ENCODE results near the gene CCNQ.

The CCNQ gene

DNA sequence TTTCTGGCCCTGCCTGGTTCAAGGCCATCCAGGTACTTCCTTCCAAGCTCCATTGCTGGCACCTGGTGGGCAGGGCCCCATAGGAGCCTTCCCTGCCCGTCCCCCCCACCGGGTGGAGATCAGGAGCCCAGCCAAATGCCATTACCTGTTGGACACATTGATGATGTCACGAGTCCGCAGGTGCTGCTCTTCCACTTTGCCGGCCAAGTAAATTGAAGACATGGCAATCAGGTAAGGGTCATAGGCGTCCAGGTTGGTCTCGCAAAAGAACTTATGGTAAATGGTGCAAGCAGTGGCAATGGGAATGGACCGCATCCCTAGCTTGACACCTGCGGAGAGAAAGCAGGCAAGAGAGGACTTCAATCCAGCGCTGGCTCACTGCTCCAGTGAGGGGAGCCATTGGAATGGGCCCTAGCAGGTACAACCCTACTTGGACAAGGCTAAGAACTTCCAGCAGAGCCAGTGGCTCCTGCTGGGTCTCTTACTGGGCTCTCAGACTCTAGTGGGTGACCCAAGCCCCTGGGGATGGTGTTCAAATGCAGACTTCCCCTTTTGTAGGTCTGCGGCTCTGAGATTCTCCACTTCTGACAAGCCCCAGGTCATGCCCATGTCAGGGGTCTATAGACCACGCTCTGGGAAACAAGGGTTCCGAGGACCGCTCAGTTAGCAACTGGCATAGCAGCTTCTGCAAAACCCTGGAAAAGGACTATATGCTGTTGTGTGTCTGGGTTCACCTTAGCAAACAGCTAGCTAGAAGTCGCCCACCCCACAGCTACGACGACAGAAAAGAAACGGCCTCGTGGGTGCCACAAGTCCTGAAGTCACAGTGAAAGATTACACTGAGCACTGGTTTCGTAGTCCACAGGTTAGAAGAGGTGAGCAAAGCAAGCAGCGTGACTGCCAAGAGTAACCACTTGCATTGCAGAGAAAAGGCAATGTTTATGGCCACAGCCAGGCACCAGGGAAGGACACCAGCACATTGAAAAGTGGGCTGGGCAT, 2.8 kb downstream of the CCNQ start:
- DNase-seq: no peak

DNA sequence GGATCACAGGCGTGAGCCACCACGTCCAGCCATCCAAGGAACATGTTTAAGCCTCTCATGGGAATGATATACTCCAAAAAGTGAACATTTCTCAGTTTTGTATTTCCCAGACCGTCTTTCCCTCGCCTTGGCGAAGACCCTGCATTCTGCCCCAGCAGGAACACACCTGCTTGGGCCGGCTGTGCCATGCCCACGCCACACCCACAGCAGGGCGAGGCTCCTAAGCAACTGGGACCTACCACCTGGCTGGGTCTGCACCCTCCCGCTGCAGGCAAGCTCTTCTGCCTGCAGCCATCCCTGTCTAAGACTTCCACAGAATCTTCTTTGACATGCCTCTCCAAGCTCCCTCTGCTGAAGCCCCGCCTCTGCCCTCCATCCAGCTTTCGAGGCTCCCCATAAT, 3.6 kb downstream of the CCNQ start:
- no peak for DNase-seq

DNA sequence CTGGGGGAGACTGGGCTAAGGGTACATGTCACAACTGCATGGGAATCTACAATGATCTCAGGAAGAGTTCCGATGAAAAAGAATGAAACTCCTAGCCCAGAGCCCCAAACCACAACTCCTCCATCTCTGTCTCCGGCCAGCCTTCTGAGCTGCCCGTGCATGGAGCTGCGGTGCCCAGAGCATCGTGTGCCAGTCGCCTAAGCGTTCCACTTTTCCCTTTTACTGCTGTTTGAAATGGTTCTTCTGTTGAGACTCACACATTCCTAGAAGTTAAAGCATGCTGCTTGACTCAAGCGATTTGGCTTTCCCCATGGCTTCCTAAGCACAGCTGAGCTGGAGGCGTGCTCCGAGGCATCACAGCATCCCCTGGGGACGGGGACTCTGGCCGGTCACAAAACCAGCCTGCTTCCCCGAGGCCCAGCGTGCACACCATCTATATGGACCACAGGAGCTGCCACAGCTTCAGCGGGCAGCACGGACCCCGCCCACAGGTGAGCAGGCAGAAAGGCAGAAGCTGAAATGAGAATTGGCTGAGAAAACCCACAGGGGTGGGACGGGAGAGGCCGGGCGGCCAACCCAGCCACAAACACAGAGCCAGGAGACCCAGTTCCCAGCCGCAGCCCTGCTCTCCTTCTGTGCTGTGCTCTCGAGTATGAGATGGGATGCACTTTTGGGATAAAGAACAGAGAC, 5.0 kb downstream of the CCNQ start:
- DNase-seq: no peak

DNA sequence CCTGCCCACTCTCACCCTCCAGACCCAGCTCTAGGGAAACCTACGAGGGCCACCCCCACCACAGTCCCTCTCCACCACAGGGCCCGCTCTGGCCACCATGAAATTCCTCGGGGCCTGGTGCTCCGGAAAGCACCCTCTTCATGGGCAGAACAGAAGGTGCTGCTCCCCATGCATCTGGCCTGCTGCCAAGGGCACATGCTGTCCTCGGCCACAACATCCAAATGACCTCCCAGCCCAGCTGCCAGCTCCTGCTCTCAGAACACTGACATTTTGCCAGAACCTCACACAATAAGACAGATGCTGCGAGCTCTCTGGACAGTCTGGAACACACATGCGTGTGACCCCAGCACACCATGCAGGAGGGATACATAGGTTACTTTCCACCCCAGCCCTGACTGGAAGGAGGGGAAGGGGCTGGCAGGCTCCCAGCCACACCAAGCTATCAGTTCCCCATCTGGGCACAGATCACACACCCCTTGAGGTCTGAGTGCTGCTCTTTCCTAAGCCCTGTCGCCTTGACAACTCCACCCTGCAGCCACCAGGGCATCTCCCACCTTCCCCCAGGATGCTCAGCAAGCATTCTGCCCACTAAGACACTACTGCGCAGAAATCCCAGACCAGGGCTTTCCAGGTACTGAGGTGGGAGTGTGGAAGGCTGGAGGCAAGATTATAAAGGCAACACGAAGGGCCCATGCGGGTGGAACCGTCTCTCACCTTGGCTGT, 5.8 kb downstream of the CCNQ start:
- no peak for DNase-seq

DNA sequence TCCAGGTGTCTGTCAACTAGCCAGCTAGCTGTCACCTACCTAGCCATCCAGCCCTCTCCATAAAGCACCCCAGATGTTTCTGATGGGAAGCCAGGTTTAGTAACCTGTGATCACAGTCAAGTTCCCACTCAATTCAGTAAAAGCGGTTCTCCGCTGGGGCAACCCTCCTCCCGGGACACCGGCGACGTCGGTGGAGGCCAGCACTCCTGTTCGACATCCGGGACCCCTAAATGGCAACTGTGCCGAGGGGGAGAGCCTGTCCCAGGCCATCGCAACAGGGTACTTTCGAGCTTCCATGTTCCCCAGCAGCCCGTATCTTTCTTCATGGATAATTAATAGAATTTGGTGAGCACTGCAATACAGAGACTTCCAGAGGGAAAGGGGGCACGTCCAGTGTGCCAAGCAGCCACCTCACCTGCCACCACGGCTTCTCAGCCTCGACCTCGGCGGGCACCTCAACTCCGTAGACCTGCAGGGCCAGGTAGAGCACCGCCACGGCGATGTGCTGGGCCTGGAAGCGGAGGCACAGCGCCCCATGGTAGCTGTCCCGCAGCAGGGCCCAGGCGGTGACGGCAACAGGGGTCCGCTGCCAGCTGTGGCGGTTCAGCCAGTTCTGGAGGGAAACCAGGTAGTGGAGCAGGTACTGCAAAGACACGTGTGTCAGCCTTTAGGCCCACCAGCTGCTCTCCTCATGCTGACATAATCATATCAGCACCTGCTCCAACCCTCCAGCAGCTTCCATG, 6.7 kb downstream of the CCNQ start:
- DNase-seq: no peak

DNA sequence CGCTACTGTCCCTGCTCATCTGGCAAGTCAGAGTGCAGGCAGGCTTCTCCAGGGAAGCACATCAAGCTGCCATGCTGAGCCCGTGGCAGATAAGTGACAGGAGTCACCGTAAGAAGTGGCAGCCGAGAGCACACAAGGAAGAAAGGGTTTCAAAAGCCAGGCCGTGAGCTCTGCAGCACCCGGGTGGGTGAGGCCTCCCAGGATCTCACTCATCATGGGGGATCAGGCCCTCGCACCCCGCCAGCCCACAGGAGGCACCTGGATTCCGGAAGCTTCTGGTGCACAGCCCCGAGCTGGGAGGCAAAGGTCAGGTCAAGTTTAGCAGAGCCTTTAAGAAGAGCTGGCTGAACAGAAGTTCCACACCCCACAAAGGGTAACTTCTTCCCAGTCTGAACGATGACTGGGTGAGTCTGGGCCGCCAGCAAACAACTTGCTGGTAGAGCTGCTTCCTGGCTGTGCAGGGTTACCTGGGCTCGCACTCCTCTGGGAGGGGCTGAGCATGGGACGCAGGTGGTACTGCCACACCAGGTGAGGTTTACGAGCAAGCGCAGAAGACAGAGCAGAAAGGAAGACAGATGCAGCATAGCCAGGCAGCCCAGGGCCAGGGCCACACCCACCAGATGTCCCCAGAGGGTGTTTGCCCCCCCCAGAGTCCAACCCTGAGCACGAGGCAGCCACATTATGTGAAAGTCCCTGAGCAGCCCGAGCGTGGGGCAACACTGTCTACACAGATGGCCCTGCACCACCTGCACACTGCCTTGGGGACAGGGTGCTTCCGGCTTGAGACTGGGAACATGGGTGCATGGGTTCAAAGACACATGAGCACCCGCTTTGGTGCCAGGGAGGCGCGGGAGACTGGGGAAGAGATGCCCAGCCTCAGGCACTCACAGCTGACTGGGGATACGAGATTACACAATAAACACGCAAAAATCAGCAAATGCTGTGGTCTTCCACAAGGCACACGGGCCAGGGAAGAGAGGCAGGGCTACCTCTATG, 7.7 kb downstream of the CCNQ start:
- no peak for DNase-seq

DNA sequence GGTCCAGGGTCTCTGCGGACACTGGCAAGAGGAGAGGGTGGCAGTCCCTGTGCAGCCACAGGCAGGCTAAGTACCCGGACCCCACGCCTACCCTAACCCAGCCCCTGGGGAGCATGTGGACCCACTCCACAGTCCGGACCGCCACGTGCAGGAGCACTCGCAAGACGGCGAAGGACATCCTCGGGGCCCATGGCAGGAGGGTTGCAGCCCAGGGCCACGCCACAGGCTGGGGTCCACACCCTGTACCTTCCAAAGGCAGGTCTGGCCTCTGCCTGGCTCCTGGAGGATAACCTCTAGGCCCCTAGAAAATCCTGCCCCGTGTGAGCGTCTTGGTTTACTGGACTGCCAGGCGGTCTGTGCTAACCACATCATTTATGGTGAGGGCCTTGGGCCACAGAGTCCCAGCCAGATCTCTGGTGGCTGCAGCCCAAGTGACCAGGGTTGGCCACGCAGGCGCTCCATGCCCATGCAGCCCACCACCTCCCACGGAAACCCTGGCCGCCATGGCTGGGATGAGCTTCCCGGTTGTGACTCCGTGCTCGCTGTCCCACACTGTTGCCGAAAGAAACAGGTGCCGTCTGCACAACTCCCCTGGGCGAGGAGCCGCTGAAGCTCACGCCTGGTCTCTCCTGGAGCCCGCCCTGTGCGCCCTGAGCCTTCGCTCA, 10.0 kb downstream of the CCNQ start:
- DNase-seq: no peak

DNA sequence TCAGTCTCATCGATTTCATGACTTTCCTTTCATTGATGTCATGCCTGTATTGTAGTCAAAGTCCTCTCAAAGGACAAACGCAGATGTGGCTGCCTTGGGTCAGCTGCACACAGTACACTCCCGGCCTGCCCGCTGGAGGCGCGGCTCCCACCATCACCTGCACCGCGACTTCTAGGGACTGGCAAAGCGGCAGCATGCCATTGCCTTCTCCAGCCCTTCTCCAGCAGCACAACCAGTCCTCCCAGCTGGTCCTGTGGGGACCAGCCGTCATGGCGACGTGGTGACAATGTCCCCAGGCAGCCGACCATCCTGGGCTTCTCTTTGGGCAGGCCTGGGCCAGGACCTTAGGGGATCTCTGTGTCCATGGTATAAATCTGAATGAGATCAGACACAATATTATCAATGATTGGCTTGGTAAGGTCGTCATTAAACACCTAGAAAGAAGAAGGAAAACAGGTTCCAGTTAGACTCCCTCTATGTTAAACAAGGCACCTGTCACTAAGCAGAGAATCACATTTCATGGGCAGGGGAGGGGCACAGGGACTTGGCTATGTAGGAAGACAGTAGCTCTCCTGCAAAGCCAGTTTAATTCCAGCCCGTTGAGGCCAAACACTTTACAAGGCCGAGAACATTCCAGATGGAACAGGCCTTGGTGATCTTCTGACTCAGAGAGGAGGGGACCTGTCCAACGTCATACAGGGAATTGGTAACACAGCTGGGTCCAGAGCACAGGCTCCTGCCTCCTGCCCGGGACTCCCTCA, 10.7 kb downstream of the CCNQ start:
- DNase-seq: no peak

DNA sequence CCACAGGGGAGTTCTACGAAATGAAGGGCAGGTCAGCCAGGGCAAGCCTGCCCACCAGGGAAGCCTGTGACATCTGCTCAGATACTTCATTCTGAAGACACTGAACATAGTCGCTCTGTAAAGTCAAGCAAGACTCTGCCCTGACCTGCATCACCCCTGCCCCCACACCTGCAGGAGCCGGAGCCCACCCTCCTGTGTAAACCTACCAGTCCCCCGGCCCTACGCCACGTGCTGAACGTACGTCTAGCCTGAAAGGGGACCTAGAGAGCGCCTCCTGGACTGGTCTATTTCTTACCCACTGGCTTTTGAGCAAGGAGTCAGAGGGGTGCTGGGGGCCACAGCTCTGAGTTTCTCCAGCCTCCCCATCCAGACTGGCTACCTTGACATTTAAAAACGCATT, 11.6 kb downstream of the CCNQ start:
- no peak for DNase-seq

DNA sequence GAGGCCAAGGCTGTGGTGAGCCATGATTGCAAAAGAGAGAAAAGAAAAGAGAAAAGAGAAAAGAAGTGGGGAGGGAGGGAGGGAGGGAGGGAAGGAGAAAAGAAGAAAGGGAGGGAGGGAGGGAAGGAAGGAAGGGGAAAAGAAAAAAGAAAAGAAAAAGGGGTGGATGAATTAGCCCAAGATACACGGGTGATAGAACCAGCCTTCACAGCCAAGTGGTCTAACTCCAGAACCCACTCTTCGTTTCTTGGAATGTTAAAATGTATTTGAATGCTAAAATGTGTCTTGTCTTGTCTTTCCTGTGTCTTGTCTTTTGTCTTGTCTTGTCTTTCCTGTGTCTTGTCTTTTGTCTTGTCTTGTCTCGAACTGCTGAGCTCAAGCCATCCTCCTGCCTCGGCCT, 13.1 kb downstream of the CCNQ start:
- DNase-seq: no peak

DNA sequence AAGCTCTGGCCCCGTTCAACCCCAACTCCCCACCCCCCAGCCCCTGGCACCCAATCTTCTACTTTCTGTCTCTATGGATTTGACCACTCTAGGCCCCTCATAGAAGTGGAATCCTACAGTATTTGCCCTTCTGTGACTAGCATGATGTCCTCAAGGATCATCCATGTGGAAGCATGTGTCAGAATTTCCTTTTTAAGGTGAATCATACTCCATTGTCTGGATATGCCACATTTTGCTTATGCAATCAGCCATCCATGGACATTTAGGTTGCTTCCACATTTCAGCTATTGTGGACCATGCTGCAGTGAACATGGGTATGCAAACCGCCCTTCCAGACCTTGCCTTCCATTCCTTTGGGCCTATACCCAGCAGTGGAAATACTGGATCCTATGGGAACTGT, 15.5 kb downstream of the CCNQ start:
- DNase-seq: no peak

DNA sequence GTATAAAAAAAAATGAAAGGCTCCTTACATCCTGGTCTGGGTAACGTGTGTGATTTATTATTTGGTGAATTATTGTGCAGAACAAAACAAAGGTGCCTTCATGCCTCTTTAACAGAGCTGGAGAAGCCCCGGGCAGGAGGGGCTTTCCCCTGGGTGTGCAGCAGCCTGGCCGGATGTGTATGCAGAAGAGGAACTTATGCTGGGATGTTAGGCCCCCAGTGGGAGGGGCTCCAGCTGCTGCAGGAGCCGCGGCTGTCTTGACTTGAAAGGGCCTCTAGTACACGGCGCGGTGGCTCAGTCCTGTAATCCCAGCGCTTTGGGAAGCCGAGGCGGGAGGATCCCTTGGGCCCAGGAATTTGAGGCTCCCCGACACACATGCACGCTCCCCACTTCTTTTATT, 16.0 kb downstream of the CCNQ start:
- DNase-seq: peak; percentile 61

DNA sequence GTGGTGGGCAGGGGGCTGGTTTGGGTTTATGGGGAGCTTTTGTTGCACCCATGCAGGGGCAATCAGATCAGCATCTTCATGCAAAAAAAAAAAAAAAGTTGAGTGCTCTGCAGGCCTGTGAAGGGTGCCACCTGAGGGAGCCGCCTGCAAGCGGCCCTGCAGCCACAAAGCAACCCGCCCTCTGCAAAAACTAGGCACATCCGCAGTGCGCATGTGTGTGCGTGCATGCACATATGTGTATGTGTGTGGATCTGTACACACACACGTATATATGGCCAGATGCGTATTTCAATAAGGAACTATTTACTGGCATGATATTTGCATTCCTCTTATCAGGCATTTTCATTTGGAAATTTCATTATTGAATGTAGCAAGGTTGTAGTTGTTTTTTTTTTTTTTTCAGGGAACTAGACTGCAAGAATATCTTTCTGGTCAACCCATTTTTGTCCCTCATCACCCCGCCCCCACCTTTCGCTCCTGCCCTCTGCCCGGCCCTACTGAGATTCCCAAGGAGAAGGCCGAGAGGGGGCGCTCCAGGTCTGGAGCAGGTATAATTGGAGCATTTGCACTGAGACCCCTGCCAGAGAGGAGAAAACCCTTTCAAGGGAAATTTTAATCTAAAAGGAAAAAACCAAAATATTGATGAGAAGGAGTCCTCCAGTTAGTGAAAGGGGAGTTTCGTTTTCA, 18.1 kb downstream of the CCNQ start:
- DNase-seq: no peak

DNA sequence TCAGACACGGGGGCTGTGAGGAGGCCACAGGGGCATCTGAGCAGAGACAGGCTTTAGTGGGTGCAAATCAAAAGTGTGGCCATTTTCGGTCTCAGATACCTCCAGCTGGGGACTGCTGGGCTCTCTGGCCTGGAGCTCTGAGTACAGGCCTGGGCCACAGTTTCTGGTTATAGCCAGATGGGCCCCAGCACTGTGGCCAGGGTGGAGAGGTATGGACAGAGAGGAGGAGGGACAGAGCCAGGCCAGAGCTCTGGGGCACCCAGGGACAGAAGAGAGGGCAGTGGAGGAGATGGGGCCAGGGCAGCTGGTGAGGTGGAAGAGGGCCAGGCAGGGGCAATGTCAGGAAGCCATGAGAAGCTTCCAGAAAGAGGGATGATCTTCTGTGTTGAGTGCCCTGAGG, 20.1 kb downstream of the CCNQ start:
- DNase-seq: no peak

DNA sequence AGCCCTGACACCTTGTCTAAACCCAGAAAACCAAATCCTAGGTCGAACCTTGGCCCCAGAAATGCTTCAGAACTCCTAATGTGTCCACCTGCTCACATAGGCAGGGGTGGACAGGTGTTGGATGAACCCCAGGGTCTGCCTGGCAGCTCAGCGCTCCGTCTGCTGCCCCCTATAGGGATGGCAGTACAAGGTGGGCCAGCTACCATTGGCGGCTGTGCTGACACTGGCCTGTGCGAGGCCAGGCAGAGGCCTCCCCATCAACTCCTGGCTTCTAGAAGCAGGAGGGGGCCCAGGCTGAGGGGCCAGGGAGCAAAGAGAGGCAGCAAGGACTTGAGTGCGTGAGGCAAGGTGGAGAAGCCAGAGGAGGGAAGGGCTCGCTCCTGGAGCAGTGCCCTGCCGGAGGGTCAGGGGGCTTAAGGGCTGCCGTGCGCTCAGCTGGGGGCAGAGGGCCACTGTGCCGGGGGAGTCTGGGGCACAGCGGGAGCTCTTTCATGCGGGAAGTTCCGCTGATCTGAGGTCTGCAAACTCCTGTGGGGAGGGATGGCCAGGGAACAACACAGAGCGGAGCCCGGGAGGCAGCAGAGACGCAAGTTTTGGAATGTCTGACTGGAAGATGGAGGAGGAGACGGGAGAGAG, 20.6 kb downstream of the CCNQ start:
- DNase-seq: no peak

DNA sequence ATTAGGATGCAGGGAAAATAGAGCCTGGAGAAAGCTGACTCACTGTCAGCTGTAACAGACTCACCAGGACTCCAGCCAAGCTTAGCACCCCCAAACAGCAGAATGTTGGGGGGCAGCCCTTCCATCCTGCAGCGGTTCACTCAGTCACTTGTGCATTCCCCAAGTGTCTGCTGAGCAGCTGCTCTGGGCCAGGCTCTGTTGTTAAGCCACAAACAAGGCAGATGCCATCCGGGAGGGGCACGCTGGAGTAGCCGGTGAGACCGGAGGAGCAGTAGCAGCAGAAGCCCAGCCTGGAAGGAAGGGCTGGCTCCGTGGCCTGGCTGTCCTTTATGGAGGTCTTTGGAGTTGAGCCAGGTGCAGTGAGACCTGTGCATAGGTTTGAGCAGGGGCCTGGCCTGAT, 22.0 kb downstream of the CCNQ start:
- DNase-seq: no peak

DNA sequence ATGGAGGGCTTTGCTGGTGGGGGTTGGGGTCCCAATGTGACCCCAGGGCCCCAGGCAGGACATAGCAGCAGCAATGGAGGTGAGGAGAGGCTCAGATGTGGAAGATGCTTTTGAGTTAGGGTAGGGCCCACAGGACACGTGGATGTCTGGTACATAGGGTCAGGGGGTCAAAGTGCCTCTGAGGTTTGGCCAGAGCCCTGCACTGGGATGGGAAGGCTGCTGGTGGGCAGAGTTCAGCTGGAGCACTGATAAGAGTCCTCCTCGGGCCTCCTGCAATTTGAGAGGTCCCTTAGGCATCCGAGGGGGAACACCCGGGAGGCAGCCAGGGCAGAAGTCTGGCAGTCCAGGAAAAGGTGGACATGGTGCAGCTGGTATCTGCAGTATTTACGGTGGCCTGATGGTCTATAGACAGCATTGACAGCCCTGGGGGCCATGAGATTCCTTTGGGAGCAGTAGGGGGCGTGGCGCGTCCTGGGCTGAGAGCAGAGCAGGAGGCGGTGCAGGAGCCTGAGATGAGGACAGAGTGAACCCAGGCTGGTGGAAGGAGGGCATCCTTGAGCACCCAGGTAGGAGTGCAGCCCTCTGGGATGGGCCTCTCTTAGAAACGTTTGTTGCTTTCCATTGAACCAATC, 22.6 kb downstream of the CCNQ start:
- no peak for DNase-seq

DNA sequence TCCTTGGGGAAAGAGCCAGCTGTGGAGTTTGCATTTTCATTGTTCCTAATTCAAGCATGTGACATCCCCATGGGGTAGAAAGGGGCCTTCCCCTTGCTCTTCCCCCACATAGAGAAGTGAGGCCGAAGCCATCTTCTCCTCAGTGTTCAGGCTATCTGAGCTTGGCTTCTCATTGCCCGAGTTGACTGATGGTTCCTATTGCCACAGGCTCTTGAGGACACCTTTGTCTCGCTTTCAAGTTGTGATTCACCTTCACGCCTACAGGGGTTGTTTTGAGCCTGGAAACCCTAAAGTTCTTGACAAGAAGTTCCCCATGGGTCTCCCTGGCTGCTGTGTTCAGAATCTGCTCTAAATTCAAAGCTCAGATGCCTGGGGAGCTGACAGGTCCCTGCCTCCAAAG, 25.0 kb downstream of the CCNQ start:
- DNase-seq: no peak

DNA sequence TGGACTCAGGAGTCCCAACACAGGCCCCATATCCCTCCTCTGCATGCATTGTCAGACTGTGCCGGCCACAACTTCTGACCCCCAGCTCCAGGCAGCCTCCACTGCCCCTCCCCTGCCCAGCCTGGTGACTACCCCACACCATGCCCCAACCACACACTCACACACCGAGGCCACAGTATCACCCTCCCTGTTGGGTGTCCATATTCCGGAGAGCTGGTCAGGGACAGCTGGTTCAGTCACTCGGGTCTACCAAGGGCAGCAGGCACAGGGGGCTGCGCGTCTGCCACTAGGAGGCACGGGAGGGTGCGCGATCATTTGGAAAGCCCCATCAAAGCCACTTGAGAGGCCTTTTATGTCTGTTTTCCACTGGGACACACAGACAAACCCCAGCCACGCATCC, 26.3 kb downstream of the CCNQ start:
- no peak for DNase-seq

Data from stimulated activated CD4-positive, alpha-beta T cell treated with anti-CD3 and anti-CD28 coated beads, Interleukin-1b, Interleukin-23, amount 100 ng/mL, for 48 hours (primary cell).